NCI-H345 treated with DMSO at 0.1 percent for 48 hours (cell line): ENCODE measurements around the gene FAM167B.

Source experiments
- DNase-seq: peaks from one replicate; lab custom pipeline; 2025; ENCODE audit not compliant: unreplicated experiment; lab: John Stamatoyannopoulos, UW

Gene FAM167B

GRCh38 chr1:32246888-32247273, at the start of gene FAM167B:
Gene FAM167B, plus strand, starts transcription at chr1:32247222. Its CDS starts 200 bp downstream, at chr1:32247422.
- DNase-seq: no peak

DNA sequence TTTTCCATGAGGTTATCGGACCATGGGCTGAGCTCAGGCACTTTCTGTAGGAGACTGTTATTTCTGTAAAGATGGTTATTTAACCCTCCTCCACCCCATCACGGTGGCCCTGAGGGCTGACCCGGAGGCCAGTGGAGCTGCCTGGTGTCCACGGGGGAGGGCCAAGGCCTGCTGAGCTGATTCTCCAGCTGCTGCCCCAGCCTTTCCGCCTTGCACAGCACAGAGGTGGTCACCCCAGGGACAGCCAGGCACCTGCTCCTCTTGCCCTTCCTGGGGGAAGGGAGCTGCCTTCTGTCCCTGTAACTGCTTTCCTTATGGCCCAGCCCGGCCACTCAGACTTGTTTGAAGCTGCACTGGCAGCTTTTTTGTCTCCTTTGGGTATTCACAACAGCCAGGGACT, 49.2 kb upstream of the FAM167B start:
- DNase-seq: no peak

GRCh38 chr1:32198237-32199042, 48.6 kb upstream of the FAM167B start:
- DNase-seq: no peak

- no peak for DNase-seq
These were observed 47.8 kb upstream of the FAM167B start for GRCh38 chr1:32199043-32199716.

DNA sequence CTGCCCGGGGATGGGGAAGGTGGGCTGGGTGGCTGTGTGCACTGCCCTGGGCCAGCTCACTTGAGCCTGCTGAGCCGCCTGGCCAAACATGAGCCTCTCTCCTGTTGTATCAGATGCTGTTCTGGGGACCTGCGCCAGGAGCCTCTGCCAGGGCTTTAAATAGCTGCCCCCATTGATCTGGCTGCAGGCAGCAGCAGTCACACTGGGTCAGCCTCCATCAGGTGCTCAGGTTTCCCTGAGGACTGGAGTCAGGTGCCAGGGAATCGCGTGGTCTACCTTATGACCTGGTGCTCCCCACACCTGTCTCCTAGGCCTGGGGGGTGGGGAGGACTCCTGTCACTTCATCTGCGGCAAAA, 47.3 kb upstream of the FAM167B start:
- peak; percentile 34 for DNase-seq

- DNase-seq: peak; percentile 39
These were observed 46.6 kb upstream of the FAM167B start, which contains the start of gene CCDC28B for GRCh38 chr1:32200226-32201010. Gene CCDC28B, plus strand, starts transcription at chr1:32200595. Its CDS starts 1,341 bp downstream, at chr1:32201936.

DNA sequence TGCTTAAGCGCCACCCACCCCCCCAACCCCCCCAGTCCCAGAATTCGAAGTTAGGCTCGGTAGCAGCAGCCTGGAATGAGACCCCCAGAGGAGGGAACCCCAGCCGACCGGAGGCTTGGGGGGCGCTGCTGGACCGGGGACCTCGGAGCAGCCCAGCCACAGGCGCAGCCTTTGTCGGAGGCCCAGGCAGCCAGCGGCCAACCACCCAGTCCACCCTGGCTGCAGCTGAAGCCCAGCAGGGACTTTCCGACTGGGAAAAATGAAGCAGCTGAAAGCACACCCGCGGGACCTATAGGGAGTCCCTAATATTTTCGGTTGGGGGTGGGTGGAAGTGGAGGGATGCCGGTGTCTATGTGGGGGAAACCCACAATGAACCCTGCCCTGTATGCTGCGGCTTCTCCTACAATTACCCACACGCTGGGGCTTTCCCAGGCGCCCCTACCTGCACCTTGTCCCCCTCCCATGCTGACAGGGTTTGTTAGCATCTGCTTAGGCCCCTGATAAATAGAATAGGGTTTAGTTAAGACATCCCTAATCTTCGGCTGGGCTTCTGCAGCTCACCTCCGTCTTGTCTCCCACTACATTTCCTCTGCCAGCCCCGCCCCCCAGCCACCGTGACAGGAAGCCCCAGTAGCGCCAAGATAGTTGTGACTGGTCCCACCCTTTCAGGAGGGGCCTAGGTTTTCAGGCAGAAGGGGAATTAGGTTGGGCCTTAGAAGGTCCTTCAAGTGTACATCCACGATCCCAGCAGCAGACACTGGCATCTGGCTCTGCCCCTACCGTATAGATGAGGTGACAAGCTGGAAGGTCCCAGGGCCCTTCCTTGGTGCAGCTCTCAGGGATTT, 45.8 kb upstream of the FAM167B start:
- DNase-seq: no peak

- DNase-seq: no peak
These were observed 42.1 kb upstream of the FAM167B start for GRCh38 chr1:32204943-32205361.

GRCh38 chr1:32205401-32206370, 41.3 kb upstream of the FAM167B start, which contains the start of gene IQCC:
Gene IQCC, plus strand, starts transcription at chr1:32205671. Its CDS starts 11 bp downstream, at chr1:32205682.
- DNase-seq: peak; percentile 84

GRCh38 chr1:32208469-32208868, 38.6 kb upstream of the FAM167B start:
- DNase-seq: no peak

DNA sequence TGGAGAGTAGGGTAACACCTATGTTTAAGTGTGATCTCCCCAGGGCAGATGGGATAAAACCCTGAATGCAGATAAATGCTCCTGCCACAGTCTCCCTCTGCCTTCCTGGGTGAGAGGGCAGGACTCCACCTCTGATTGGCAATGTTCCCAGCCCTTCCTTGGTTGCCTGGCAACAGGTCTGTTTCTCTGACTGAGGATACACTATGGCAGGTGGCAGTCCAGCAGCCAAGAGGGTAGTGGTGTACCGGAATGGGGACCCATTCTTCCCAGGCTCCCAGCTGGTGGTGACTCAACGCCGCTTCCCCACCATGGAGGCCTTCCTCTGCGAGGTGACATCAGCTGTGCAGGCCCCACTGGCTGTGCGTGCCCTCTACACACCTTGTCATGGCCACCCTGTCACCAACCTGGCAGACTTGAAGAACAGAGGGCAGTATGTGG, 38.1 kb upstream of the FAM167B start, which contains the start of gene DCDC2B:
Gene DCDC2B (plus strand): TSS at position 199 of the 438 bp plus-strand sequence. CDS start 5 bp downstream, at position 204.
- DNase-seq: peak; percentile 66

GRCh38 chr1:32215629-32216480, 31.2 kb upstream of the FAM167B start:
- peak; percentile 18 for DNase-seq

DNA sequence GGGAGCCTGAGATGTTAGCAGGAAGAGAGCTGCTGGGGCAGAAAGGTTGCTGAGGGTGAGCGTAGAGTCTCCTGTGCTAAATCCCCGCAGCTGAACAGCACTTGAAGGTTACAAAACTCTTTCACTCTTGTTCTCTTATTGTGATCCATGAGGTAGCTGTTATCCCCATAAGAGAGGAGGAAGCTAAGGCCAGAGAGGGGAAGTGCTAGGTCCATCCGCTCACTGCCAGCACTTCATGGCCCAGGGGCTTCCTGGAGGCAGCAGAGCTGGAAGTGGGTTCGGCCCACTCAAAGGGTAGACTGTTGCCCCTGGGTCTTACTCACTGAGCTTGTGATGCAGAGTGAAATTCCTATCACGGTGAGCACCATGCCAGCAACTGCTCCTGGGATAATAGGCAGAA, 30.5 kb upstream of the FAM167B start:
- no peak for DNase-seq

GRCh38 chr1:32219022-32219421, 28.0 kb upstream of the FAM167B start:
- DNase-seq: no peak

- no peak for DNase-seq
These were observed 26.1 kb upstream of the FAM167B start for GRCh38 chr1:32220746-32221580.

DNA sequence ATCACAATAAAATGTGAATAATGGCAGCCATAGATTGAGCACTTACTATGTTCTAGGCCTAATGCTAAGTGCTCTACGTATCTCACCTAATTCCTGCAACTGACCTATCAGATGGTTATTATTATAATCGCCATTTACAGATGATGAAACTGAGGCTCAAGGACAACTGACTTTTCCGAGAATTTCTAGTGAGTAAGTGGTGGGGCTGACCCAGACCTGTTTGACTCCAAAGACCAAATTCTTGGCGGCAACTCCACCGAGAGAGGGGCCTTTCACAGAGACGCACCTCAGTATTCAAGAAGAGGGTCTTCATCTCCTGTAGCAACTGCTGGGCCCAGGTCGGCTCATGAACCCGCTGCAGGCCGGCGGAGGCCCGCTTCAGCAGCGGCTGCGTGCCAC, 25.4 kb upstream of the FAM167B start:
- no peak for DNase-seq

DNA sequence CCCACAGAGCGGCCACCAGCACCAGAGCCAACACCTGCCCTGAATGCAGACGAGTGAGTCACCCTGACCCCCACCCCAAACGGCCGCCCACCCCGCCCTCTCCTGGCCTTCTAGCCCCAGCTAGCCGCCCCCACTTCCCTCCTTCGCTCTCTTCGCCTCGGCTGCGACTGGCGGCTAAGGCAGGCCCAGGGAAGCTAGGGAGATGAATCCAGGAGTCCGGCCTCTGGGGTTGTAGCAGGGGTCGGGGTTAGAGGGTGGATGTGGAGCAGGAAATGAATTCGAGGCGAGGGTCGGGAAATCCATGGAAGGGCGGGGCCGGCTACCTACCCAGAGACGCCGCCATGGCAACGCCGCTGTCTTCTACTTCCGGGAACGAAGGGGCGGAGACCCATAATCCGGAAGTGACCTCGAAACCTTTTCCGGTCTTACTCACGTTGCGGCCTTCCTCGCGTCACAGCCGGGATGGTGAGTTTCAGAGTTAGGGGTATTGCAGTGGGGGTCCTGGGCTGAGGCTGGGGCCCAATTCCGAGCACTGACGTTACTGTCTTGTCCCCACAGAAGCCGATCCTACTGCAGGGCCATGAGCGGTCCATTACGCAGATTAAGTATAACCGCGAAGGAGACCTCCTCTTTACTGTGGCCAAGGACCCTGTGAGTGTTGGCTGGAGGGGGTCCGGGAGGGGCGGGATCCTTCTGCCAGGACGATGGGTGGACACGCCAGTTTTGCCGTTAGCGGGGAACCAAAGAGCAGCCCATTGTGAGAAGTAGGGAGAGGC, 24.9 kb upstream of the FAM167B start, which contains the start of the genes EIF3I and TMEM234:
Gene EIF3I (plus strand): TSS at position 428 of the 776 bp plus-strand sequence. CDS start 35 bp downstream, at position 463.
Gene TMEM234 (minus strand): TSS at position 374 of the 776 bp plus-strand sequence. CDS start 31 bp downstream, at position 343.
- DNase-seq: peak; percentile 96
